VCaP (cell line): ENCODE data around the gene VGLL4.
A peak's percentile ranks its signal among the peaks of the same experiment; 100 is the strongest.
"Not testable (repeated sequence)": the region's sequence is repeated elsewhere in the genome, so short reads cannot be mapped to it uniquely, and the experiment has no call there.

ENCODE experiments used
- H3K27ac ChIP-seq: fragments of 450-650 bp; 2 replicates; pipeline ENCODE4 v1.5.1; 2017
- TF ChIP-seq, protein P1 (sequence below): fragments of 450-650 bp; conservative IDR thresholded peaks from 2 replicates; pipeline ENCODE4 v1.5.1; 2017; ENCODE audit warnings: mild to moderate bottlenecking, moderate library complexity

The VGLL4 gene

DNA sequence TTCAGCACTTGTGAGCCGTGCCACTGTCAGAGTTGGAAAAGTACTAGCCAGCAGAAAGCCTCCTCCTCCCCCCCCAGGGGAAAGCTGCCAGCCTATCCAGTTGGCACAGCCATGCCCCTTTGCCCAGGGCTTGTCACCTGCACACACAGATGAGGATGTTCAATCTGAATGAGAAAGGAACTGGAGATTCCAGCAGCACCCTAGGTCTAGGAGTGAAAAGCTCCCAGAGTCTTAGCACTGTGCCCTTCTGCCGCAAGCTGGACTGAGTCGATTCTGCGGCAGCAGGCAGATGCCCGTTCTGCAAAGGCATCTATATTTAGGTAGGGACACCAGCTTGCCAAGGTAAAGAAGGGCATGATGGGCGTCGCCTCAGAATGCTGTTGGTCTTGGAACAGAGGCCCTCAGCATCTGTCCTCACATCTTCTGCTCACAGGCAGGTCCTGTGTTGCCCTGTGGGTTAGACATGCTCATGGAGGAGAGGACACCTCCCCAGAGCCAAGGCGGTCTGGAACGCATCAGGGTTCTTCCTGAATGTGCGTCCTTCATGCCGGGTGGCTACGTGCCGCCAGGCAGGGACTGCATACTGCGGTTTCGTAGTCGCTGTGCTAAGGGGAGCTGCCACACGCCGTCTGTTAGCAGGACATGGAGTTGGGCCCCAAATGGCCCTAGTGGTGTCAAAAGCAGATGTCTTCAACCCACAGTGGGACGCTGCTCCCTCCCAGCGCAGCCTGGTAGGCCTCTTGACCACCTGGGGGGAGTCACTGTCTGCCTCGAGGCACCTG is 109.5 kb downstream of the VGLL4 start:
- H3K27ac ChIP-seq: peak overlapping the region; percentile 2; the same call in 1 of the 2 replicates

DNA sequence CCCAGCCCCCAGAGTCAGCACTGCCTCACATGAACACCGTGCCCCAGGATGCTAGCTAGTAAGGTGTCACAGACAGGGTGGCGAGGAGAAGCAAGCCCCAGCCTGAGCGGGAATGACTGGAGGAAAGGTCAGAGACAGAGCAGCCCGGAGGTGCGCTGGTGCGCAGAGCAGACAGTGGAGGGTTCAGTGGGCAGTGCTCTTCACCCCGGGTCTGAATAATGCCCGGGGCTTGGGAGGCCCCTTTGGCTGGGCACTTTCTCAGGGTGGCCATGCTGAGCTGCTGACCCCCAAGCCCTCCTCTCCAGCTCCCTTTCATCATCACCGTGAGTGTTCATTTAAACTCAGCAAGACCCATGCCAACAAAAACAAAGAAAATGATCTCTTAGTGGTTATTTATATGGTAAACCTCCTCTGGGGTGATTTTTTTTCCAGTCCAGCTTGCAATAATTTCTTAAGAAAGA is 110.8 kb downstream of the VGLL4 start:
- peak overlapping the region; percentile 2; the same call in 1 of the 2 replicates for H3K27ac ChIP-seq
- TF ChIP-seq, protein P1, sequence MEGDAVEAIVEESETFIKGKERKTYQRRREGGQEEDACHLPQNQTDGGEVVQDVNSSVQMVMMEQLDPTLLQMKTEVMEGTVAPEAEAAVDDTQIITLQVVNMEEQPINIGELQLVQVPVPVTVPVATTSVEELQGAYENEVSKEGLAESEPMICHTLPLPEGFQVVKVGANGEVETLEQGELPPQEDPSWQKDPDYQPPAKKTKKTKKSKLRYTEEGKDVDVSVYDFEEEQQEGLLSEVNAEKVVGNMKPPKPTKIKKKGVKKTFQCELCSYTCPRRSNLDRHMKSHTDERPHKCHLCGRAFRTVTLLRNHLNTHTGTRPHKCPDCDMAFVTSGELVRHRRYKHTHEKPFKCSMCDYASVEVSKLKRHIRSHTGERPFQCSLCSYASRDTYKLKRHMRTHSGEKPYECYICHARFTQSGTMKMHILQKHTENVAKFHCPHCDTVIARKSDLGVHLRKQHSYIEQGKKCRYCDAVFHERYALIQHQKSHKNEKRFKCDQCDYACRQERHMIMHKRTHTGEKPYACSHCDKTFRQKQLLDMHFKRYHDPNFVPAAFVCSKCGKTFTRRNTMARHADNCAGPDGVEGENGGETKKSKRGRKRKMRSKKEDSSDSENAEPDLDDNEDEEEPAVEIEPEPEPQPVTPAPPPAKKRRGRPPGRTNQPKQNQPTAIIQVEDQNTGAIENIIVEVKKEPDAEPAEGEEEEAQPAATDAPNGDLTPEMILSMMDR: no peak

More for the DNA sequence above, 109.5 kb downstream of the VGLL4 start:
- TF ChIP-seq, protein P1: no peak

DNA sequence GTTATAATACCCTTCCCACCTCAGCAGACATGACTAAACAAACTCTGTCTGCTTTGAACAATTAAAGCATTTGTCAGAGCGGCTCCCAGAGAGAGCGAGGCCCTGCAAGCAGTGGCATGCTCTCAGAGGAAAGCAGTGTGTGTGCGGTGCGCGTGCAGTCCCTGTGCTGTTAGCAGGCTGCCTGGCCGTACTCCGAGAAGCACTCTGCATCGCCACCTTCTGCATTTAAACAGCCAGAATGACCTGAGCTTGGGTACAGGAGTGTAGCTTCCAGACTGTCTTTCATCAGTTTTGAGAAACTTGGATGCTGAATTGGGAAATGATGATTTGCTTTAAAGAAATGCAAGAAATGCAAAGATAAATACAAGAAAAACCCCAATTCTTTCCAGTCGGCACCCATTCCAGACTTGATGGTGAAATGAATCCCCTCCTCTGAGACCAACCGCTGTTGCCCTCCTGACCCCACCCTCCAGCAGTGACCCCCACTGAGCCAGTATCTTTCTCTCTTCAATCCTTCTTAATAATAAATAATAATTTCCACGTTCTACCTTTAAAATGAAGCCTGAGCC is 113.5 kb downstream of the VGLL4 start:
- H3K27ac ChIP-seq: no peak overlapping the region
- TF ChIP-seq, protein P1: no peak

DNA sequence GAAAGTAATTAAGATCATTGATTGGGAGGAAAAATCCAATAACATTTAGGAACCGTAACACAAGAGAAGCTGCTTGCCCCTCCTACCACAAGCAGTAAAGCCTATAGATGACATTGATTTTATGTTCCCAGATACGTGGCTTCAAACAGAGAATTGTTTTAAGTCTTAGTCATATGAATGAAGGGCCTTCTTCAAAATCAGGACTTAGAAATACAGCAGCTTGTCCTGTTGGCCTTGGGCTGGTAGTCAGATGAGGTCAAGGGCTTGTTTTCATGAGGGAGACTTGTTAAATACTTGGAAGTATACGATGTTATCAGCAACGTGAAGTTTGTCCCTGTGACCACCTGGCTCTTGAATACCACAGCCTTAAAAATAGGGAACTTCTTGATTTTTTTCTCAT is 114.4 kb downstream of the VGLL4 start:
- H3K27ac ChIP-seq: no peak overlapping the region
- TF ChIP-seq, protein P1: no peak

DNA sequence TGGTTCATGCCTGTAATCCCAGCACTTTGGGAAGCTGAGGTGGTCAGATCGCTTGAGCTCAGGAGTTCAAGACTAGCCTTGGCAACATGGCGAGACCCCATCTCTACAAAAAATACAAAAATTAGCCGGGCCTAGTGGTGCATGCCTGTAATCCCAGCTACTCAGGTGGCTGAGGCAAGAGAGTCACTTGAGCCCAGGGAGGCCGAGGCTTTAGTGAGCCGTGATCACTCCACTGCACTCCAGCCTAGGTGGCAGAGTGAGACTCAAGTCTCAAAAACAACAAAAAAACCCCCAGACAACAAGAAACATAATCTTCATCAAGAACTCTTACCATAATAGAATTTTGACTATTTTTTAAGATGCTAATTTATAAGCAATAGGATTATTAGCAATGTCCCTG is 117.6 kb downstream of the VGLL4 start:
- not testable (repeated sequence) for H3K27ac ChIP-seq

DNA sequence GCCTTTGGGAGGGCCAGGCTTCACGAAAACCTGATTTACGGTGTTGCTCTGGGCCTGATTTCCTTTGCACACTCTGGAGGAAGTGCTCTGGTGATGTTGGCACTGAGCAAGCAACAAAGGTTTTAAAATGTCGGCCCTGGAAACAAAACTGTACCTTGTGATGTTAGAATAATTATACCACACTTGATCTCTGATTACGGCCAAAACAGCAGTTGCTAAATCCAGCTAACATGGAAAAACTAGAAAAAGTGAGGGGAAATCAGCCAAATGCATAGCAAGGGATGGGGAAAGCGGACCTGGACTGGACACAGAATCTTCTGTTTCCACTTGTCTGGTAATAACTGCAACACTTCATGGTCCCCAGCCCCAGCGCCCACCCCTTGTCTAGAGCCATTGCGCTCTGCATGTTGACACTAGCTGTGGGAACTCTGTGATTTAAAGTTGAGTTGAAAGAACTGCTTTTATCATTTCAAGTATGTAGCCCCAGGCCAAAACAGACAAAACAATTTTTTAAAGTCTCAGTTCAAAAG is 120.1 kb downstream of the VGLL4 start:
- TF ChIP-seq, protein P1: no peak
- peak overlapping the region; percentile 32; the same call in 1 of the 2 replicates for H3K27ac ChIP-seq

DNA sequence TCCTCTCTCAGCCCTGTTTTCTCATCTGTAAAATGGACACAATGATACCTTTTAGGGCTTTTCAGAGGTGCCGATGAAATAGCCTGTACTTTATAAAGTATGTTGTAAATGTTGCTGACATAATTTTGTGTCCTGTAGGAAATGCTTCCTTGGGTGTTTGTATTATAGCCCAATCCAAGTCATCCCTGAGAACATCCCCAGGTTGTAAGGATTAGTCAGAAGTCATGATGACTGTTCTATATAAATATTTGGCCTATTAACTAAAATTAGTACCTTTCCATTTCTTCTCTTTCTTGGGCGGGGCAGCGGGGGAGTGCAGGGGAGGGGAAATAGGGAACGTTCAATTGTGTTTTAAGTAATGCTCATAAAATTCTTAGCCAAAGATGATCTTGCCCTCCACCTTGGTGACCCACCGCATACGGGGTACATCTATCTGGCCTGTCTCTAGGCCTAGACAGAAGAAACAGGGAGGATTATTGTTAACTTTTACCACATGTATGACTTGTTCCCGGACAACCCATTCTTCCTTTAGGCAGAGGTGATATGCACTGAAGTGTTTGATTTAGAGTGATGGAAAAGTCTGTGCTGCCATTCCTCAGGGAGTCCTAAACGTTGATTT is 120.7 kb downstream of the VGLL4 start:
- TF ChIP-seq, protein P1: no peak
- peak overlapping the region; percentile 32; the same call in 1 of the 2 replicates for H3K27ac ChIP-seq
